ENCODE data around the gene GUCA1A.

DNA sequence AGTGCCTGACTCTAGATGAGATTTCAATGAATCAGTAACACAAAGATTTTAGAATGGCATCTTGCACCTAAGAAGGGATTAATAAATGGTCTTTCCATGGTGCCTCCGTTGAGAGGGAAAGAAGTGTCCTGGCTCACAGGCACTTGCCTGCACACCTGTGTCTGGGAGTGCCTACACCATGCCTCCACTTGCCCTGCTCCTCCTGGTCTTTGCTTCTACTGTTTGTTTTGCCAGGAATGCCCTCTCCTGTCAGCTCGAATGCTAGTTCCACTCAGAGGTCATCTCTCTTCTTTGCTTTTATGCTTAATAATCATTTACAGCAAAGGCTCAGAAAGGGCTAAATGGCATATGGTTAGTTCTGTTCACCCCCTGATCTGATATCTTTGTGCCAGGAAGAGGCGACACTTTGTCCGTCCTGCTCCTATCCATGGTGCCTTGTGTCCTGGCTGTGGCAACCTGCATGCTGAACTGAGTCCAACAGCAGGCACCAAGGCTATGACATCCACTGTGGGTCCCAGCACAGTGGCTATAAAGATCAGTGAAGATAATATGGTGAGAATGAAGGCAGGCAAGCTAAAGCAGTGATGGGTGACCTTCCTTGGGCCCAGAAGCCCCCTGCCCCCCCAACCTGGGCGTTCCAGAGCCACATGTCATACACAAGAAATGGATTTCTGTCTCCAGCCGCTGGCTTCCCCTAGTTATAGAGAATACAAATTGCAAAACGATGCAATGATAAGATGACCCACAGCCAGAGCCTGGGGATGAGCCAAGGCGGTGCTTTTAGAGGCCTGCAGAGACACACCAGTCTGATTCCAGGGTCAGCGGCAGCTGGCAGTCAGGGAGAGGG, 32.2 kb upstream of the GUCA1A start:
- TF ChIP-seq, protein P1, sequence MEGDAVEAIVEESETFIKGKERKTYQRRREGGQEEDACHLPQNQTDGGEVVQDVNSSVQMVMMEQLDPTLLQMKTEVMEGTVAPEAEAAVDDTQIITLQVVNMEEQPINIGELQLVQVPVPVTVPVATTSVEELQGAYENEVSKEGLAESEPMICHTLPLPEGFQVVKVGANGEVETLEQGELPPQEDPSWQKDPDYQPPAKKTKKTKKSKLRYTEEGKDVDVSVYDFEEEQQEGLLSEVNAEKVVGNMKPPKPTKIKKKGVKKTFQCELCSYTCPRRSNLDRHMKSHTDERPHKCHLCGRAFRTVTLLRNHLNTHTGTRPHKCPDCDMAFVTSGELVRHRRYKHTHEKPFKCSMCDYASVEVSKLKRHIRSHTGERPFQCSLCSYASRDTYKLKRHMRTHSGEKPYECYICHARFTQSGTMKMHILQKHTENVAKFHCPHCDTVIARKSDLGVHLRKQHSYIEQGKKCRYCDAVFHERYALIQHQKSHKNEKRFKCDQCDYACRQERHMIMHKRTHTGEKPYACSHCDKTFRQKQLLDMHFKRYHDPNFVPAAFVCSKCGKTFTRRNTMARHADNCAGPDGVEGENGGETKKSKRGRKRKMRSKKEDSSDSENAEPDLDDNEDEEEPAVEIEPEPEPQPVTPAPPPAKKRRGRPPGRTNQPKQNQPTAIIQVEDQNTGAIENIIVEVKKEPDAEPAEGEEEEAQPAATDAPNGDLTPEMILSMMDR (IDR thresholded peaks at IDR 0.05), result no peak
- TF ChIP-seq POLR2A (IDR thresholded peaks at IDR 0.05), result no peak
- no peak for TF ChIP-seq POLR2AphosphoS5 (IDR thresholded peaks at IDR 0.05; ENCODE audit: insufficient read depth in 1 of 2, low read depth in 1 of 2)

Measured in vagina (tissue), 2 donors.